ENCODE measurements around the gene EMID1.
"Not testable (repeated sequence)": the region's sequence is repeated elsewhere in the genome, so short reads cannot be mapped to it uniquely, and the experiment has no call there.

EMID1 gene

GRCh38 chr22:29211466-29211865 is 5.8 kb downstream of the EMID1 start:
- no peak for DNase-seq

DNA sequence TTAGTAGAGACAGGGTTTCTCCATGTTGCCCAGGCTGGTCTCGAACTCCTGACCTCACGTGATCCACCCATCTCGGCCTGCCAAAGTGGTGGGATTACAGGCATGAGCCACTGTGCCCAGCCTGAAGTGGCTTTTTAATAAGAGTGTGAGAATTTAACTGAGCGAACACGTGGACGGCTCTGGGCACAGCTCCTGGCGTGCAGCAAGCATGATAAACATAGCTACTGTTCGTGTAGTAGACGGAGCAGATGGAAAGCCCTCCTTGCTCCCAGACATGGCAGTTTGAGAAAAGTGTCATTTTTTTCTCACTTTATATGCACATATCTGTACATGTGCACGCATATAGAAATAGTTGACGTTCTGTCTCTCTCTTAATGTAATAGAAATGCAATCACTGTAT is 7.0 kb downstream of the EMID1 start:
- DNase-seq, result no peak

DNA sequence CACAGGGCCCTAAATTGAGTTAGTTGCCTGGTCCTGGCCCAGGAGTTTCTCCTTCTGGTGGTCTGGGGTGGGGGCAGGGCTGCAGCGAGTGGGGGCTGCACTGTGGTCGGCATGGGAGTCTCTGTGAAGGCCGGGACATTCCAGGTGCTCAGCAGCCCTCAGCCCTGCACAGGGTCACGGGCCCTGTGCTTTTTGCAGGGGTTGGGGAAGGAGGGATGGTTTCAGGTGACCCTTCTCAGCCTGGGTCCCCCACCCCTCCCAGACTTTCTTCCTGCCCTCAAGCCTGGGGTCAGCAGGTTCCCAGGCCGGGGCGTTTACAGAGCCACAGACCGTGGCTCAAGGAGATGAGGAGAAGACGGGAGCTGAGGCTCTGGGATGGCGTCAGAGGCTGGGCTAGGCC is 7.8 kb downstream of the EMID1 start:
- DNase-seq, result no peak

DNA sequence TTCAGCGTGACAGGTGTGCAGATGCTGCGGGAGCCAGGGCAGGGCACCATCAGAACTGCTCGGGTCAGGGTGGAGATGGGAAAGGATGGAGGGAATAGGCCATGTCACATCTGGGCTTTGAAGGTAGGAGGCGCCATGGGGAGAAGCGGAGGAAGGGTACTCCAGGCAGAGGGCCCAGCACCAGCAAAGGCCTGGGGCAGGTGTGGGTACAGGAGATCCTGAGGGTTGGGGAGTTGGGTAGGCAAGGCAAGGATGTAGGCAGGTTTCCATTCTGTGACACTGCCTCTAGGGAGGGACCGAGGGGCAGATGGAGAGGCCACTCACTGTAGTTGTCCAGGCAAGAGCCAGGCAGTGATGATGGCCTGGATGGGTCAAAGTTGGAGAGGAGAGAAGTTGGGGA is 8.5 kb downstream of the EMID1 start:
- DNase-seq, result no peak

GRCh38 chr22:29215012-29215860 is 9.5 kb downstream of the EMID1 start:
- no peak for DNase-seq

GRCh38 chr22:29216011-29216872 is 10.5 kb downstream of the EMID1 start:
- no peak for DNase-seq

DNA sequence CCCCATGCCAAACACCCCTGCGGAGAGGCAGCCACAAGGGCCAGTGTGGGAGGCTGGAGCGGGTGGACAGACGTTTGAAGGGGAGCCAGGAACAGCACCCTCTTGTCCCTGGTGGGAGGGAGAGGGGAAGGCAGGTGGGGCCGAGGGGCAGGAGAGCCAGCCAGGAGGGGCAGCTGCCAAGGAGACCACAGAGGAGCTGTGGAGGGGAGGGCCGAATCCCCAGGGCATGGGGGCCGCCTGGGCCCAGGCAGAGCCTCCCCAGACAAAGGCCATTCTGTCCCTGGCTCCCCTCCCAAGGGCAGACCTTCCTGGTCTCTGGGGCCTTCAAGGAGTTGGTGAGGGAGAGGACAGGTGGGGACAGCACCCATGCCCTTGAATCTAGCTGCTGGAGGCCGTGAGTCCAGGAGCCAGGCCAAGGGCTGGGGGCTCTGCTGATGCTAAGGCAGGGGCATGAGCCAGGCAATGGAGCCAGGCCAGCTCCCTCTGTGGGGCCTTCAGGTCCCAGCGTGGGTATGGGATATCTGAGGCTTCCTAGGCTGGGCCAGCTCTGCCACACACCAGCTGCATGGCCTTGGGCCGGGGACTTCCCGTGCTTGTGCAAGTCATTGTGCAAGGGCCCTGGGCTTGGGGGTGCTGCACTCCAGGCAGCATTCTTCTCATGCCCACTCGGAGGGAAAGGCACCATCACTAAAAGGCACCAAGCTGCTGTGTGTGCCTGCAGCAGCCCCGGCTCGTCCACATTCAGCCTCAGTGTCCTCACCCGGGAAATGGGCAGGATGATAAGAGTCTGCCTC is 11.4 kb downstream of the EMID1 start:
- DNase-seq, result no peak

- DNase-seq, result no peak
These were observed 12.4 kb downstream of the EMID1 start for GRCh38 chr22:29217827-29218757.

DNA sequence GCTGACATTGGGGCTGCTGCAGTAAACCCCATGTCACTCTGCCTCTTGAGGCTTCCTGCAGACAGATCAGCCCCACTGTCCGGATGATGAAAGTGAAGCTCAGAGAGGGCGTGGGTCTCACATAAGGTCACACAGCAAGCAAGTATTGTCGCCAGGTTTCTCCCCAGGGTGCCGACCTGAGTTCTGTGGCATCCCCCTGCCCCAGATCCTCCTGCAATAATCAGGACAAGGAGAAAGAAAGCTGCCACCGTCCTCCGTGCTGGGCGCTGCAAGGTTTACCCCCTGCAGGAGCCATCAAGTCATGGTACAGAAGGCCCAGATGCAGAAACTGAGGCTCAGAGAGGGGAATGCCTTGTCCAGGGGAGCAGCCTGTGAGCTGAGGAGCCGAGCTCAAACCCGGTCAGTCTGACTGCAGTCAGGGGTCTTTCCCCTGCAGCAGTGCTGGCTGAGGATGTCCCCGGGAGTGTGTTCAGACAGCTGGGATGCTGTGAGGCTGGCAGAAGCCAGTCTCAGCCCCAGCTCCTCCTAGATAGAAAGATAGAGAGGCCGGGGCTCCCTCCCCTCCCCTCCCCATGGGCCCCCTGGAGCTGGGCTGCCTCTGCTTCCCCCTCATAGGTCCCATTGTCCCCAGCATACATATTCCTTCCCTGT is 13.2 kb downstream of the EMID1 start:
- no peak for DNase-seq

- not testable (repeated sequence) for DNase-seq
These were observed 13.7 kb downstream of the EMID1 start for GRCh38 chr22:29219409-29219782.

DNA sequence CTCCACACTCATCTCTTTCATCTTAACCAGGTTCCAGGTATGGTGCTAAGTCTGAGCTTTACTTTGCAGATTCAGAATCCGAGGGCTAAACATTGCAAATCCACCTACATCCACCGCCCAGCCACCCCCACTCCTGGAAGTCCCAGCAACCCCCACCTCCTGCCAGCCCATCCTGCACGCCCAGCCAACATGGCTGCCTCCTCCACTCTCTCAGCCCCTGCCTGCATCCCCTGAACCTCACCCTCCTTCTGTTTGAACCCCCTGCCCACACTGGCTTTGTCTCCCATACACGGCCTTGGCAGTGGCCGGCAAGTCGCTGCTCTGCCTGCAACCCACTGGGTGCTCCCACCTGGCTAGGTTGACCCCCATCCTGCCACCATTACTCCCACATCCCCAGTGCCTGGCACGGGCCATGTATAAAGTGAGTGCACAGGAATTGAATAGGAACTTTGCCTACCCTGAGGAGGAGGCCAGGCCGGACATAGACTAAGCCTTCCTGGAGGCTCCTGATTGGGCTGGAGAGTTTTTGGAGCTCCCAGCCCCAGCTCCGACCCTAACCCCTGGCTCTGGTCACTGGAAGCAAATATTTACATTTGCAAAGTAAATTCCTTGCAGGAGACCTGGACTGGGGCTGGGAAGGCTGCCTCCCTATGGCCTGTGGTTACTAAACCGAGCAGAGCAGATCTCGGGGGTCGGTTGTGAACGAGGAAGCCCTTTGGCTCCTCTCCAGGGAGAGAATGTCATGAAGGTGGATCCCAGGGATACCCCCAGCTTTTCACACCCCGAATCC is 14.4 kb downstream of the EMID1 start:
- DNase-seq, result no peak

GRCh38 chr22:29224121-29224858 is 18.6 kb downstream of the EMID1 start:
- no peak for DNase-seq

DNA sequence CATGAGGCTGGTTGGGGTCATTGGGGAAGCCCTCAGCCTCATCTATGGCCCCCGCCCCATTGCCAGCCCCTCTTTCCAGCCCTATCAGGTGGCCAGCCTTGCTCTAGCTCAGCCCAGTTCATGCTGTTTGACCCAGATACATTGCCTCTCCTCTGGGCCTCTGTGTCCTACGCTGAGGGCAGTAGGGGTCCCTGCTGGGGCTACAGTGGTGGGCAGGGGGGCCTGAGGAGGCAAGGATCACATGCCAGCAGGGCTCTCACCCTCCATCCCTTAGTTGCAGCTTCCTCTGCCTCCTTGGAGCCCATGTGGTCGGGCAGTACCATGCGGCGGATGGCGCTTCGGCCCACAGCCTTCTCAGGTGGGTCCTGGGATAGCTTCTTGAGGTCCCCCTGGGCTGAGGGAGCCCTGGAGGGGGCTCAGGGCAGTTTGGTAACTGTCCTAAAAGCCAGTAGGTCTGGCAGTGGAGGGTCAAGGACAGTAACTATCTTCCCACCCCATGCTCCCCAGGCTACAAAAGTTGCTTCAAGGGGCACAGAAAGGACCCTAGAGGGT is 19.2 kb downstream of the EMID1 start:
- DNase-seq, result no peak

DNA sequence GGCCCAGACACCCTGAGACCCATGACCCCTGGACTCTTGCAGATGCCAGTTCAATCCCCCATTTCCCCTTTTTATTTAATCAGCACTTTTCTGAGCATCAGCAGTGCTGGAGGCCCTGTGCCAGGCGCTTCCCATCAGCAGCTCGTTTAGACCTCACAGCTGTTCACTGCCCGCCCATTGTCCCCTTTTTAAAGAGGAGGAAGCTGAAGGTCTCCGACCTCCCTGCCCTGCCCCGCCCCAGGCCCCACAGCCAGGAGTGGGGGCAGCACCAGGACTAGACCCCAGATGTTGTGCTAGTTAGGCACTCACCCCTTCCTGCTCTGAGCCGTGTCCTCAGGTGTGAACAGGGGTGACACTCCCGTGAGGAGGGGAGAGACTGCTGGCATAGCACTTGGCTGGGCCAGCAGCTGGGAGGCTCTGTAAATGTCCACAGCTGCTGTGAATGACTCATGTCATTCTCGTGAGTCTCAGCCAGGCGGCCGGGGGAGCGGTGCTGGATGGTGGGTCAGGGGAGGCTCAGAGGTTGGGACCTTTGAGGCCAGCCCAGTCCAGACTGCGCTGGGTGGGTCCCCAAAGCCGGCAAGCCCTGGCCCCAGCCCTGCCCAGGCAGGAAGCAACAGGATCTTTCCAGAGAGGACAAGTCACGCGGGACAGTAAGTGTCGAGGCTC is 19.9 kb downstream of the EMID1 start:
- DNase-seq, result no peak

DNA sequence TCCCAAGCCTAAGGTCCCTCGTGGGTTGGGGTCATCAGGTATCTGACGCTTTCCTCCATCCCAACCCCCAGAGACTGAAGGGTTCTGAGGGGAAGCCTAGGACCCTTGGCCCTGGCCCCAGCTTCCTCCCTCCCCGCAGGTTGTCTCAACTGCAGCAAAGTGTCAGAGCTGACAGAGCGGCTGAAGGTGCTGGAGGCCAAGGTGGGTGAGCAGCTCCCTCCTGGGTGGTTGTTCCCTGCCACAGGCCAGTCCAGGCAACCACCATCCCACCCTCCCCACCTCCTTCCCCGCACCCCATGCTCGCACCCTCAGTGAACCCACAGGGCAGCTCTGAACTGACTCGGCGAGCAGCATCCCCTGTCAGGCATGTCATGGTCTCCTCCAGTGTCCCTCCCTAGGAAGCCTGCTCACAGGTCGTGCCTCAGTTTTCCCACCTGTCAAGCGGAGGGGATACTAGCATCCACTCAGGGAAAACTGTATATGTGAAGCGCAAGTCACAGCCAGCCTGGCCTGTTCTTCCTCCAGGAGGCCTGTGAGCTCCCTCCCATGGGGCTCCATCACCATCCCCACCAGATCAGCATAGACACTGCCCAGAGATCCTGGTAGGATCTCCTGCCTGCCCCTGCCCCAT is 20.8 kb downstream of the EMID1 start:
- no peak for DNase-seq

GRCh38 chr22:29230972-29231875 is 25.5 kb downstream of the EMID1 start:
- no peak for DNase-seq

Data from activated naive CD4-positive, alpha-beta T cell treated with anti-CD3 and anti-CD28 coated beads, Interleukin-2, amount 50 U/mL, for 16 hours (primary cell).